Measurements from ENCODE around the gene ATP1A2. TPM values are rescaled to one million over a fixed set of nuclear protein-coding genes. Genes with fewer than 3 reads are reported as not detected.
"Not testable (repeated sequence)": the region's sequence is repeated elsewhere in the genome, so short reads cannot be mapped to it uniquely, and the experiment has no call there.

Gene ATP1A2
- total RNA-seq, 1 experiment from 2014 or later: 44.2 TPM

- Histone ChIP-seq H3K27ac (no peak overlapping the region), H3K4me3 (no peak overlapping the region), H3K27me3 (no peaks in the 10 kb centered on the region), H3K36me3 (peaks cover 28% of the 10 kb centered on the region), H3K9me3 (replicated peaks) (no peaks in the 10 kb centered on the region), H3K4me1 (peaks cover 40% of the 10 kb centered on the region)
- DNase-seq: no peak
Observed at GRCh38 chr1:160120797-160121196, 5.2 kb downstream of the ATP1A2 start.

- no peaks in the 10 kb centered on the region for H3K27me3 ChIP-seq
- H3K9me3 ChIP-seq (replicated peaks): no peaks in the 10 kb centered on the region
- H3K4me3 ChIP-seq: no peak overlapping the region
- peaks cover 45% of the 10 kb centered on the region for H3K4me1 ChIP-seq
- no peak for DNase-seq
- H3K27ac ChIP-seq: no peak overlapping the region
- peaks cover 34% of the 10 kb centered on the region for H3K36me3 ChIP-seq
Observed at GRCh38 chr1:160121388-160121787, 5.8 kb downstream of the ATP1A2 start.

- peaks cover 50% of the 10 kb centered on the region for H3K36me3 ChIP-seq
- H3K4me1 ChIP-seq: peaks cover 39% of the 10 kb centered on the region
- no peaks in the 10 kb centered on the region for H3K9me3 ChIP-seq (replicated peaks)
- H3K27me3 ChIP-seq: no peaks in the 10 kb centered on the region
- H3K4me3 ChIP-seq: no peak overlapping the region
- DNase-seq: no peak
- H3K27ac ChIP-seq: no peak overlapping the region
Observed at GRCh38 chr1:160122978-160123495, 7.5 kb downstream of the ATP1A2 start.

DNA sequence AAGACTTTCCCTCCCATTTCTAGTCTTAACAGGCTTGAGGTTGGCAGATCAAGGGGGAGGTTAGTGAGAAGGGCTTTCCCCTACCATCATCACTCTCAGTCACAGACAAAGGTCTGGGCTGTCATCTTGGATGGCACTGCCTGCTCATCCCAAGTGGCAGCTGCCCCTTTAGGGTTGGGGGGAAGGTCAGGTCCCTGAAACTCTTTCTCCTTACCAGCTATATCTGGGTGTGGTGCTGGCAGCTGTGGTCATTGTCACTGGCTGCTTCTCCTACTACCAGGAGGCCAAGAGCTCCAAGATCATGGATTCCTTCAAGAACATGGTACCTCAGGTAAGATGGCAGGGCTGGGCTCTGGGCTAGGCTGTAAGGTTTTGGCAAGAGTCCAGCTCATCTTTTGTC is 8.2 kb downstream of the ATP1A2 start:
- Histone ChIP-seq H3K4me3 (no peak overlapping the region), H3K9me3 (replicated peaks) (no peaks in the 10 kb centered on the region), H3K27ac (peak overlapping the region; percentile 54), H3K36me3 (peaks cover 53% of the 10 kb centered on the region), H3K27me3 (no peaks in the 10 kb centered on the region), H3K4me1 (peaks cover 39% of the 10 kb centered on the region)
- DNase-seq: no peak

GRCh38 chr1:160124705-160125478 is 9.3 kb downstream of the ATP1A2 start:
- Histone ChIP-seq H3K9me3 (replicated peaks) (no peaks in the 10 kb centered on the region), H3K4me1 (peaks cover 39% of the 10 kb centered on the region), H3K27me3 (no peaks in the 10 kb centered on the region), H3K27ac (peak overlapping the region; percentile 69), H3K4me3 (no peak overlapping the region), H3K36me3 (peaks cover 63% of the 10 kb centered on the region)
- peak; percentile 70 to 72 for DNase-seq

- Histone ChIP-seq H3K27me3 (no peaks in the 10 kb centered on the region), H3K36me3 (peaks cover 67% of the 10 kb centered on the region), H3K27ac (peak overlapping the region; percentile 69), H3K4me3 (no peak overlapping the region), H3K4me1 (peaks cover 39% of the 10 kb centered on the region), H3K9me3 (replicated peaks) (no peaks in the 10 kb centered on the region)
- peak in 1 of 2 experiments; percentile 26 for DNase-seq
Observed at GRCh38 chr1:160125746-160126145, 10.2 kb downstream of the ATP1A2 start.

- H3K36me3 ChIP-seq: peaks cover 68% of the 10 kb centered on the region
- H3K4me1 ChIP-seq: peaks cover 35% of the 10 kb centered on the region
- not testable (repeated sequence) for H3K9me3 ChIP-seq (replicated peaks); H3K4me3 ChIP-seq; H3K27ac ChIP-seq; DNase-seq; H3K27me3 ChIP-seq
Observed at GRCh38 chr1:160126342-160126741, 10.8 kb downstream of the ATP1A2 start.

DNA sequence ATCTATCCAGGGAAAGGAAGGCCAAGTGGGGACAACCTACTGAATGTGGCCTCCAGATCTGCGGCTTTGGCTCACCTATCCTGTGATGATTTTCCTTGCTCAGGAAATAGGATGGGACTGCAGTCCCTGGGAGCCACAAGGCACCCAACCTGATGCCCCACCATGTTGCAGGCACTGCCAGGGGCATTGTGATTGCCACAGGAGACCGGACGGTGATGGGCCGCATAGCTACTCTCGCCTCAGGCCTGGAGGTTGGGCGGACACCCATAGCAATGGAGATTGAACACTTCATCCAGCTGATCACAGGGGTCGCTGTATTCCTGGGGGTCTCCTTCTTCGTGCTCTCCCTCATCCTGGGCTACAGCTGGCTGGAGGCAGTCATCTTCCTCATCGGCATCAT is 11.8 kb downstream of the ATP1A2 start:
- Histone ChIP-seq H3K36me3 (peaks cover 67% of the 10 kb centered on the region), H3K9me3 (replicated peaks) (no peaks in the 10 kb centered on the region), H3K4me3 (no peak overlapping the region), H3K27me3 (no peaks in the 10 kb centered on the region), H3K4me1 (peaks cover 30% of the 10 kb centered on the region), H3K27ac (no peak overlapping the region)
- DNase-seq: no peak

- Histone ChIP-seq H3K4me1 (peaks cover 30% of the 10 kb centered on the region), H3K27ac (no peak overlapping the region), H3K27me3 (no peaks in the 10 kb centered on the region), H3K36me3 (peaks cover 73% of the 10 kb centered on the region), H3K4me3 (no peak overlapping the region), H3K9me3 (replicated peaks) (no peaks in the 10 kb centered on the region)
- no peak for DNase-seq
Observed at GRCh38 chr1:160127865-160128523, 12.4 kb downstream of the ATP1A2 start.

DNA sequence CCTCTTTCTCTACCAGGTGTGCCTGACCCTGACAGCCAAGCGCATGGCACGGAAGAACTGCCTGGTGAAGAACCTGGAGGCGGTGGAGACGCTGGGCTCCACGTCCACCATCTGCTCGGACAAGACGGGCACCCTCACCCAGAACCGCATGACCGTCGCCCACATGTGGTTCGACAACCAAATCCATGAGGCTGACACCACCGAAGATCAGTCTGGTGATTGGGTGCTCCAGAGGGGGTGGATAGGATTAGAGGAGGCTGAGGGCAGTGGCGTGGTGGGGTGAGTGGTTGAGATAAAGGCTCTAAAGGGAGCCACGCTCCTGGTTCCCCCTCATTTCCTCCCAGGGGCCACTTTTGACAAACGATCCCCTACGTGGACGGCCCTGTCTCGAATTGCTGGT is 13.1 kb downstream of the ATP1A2 start:
- H3K27ac ChIP-seq: no peak overlapping the region
- no peak overlapping the region for H3K4me3 ChIP-seq
- H3K27me3 ChIP-seq: no peaks in the 10 kb centered on the region
- H3K36me3 ChIP-seq: peaks cover 79% of the 10 kb centered on the region
- H3K4me1 ChIP-seq: peaks cover 27% of the 10 kb centered on the region
- H3K9me3 ChIP-seq (replicated peaks): no peaks in the 10 kb centered on the region
- DNase-seq: no peak

DNA sequence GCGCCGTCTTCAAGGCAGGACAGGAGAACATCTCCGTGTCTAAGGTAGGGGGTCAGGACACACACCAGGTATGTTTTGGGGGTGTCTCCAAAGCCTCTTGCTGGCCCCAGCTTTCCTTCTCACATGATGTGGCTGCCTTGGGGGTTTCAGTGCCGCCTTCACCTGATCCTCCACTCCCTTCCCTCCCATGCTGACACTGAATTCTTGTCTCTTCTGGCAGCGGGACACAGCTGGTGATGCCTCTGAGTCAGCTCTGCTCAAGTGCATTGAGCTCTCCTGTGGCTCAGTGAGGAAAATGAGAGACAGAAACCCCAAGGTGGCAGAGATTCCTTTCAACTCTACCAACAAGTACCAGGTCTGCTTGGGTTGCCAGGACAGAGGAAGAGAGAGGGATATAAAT is 13.5 kb downstream of the ATP1A2 start:
- H3K27me3 ChIP-seq: no peaks in the 10 kb centered on the region
- H3K4me3 ChIP-seq: no peak overlapping the region
- DNase-seq: no peak

GRCh38 chr1:160129558-160129957 is 14.0 kb downstream of the ATP1A2 start:
- H3K4me3 ChIP-seq: no peak overlapping the region
- H3K27me3 ChIP-seq: no peaks in the 10 kb centered on the region
- no peaks in the 10 kb centered on the region for H3K9me3 ChIP-seq (replicated peaks)
- no peak overlapping the region for H3K27ac ChIP-seq
- no peak for DNase-seq
- H3K4me1 ChIP-seq: peaks cover 18% of the 10 kb centered on the region
- peaks cover 87% of the 10 kb centered on the region for H3K36me3 ChIP-seq

More for the DNA sequence above, 13.5 kb downstream of the ATP1A2 start:
- H3K36me3 ChIP-seq: peaks cover 82% of the 10 kb centered on the region
- peaks cover 23% of the 10 kb centered on the region for H3K4me1 ChIP-seq
- no peak overlapping the region for H3K27ac ChIP-seq
- H3K9me3 ChIP-seq (replicated peaks): no peaks in the 10 kb centered on the region

DNA sequence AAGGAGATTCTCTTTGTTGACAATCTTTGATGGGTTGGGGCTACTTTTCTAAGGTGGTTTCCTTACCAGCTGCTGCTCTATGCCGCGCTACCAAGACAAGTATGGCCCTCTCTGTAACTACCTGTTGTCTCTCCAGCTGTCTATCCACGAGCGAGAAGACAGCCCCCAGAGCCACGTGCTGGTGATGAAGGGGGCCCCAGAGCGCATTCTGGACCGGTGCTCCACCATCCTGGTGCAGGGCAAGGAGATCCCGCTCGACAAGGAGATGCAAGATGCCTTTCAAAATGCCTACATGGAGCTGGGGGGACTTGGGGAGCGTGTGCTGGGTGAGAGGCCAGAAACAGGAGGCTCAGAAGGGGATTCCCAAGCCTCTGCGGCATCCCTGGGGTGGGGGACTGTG is 14.4 kb downstream of the ATP1A2 start:
- Histone ChIP-seq H3K36me3 (peaks cover 91% of the 10 kb centered on the region), H3K9me3 (replicated peaks) (no peaks in the 10 kb centered on the region), H3K27me3 (no peaks in the 10 kb centered on the region), H3K4me1 (peaks cover 13% of the 10 kb centered on the region), H3K4me3 (no peak overlapping the region), H3K27ac (no peak overlapping the region)
- no peak for DNase-seq

GRCh38 chr1:160130486-160130885 is 14.9 kb downstream of the ATP1A2 start:
- Histone ChIP-seq H3K27ac (no peak overlapping the region), H3K4me3 (no peak overlapping the region), H3K4me1 (peaks cover 8% of the 10 kb centered on the region), H3K36me3 (peaks cover 88% of the 10 kb centered on the region), H3K9me3 (replicated peaks) (no peaks in the 10 kb centered on the region), H3K27me3 (no peaks in the 10 kb centered on the region)
- no peak for DNase-seq

DNA sequence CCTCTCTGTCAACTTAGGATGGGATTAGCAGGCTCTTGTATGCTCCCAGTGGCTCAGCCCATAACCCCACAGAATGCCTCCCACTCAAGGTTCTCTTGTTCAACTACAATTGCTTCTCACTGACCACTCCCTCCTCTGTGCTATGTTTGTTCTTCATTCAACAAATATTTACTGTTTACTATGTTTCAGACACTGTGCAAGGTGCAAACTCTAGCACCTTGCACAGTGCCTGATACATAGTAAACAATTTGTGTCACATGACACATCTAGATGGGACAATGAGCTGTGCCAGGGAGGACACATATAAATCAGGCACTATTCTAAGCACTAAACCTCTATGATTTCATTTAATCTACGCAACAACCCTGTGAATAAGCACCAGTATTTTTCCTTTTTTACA is 15.4 kb downstream of the ATP1A2 start:
- Histone ChIP-seq H3K4me1 (peaks cover 4% of the 10 kb centered on the region), H3K4me3 (no peak overlapping the region), H3K27ac (no peak overlapping the region), H3K27me3 (no peaks in the 10 kb centered on the region), H3K9me3 (replicated peaks) (no peaks in the 10 kb centered on the region), H3K36me3 (peaks cover 88% of the 10 kb centered on the region)
- DNase-seq: no peak

Measured in SJCRH30 (cell line).